Measurements from ENCODE around the gene CELF5.
"Not testable (repeated sequence)": the region's sequence is repeated elsewhere in the genome, so short reads cannot be mapped to it uniquely, and the experiment has no call there.

The CELF5 gene

GRCh38 chr19:3284759-3285646 lies 60.5 kb downstream of the CELF5 start:
- Histone ChIP-seq H3K36me3 (ENCODE audit: control insufficient read depth, insufficient read depth, low read length) (no peaks in the 10 kb centered on the region), H3K79me2 (no peaks in the 10 kb centered on the region), H3K27me3 (ENCODE audit: control insufficient read depth, insufficient read depth, low read length) (no peaks in the 10 kb centered on the region), H3K27ac (no peak overlapping the region), H3K9ac (no peak overlapping the region), H3K4me2 (ENCODE audit: low read length) (peak overlapping the region; percentile 74), H3K9me3 (ENCODE audit: control insufficient read depth, low read length) (no peaks in the 10 kb centered on the region), H2AFZ (peak overlapping the region; percentile 65), H3K4me1 (no peaks in the 10 kb centered on the region), H3K4me3 (ENCODE audit: low read depth, low read length) (peak overlapping the region; percentile 47)
- TF ChIP-seq CTCF (IDR thresholded peaks at IDR 0.05), result no peak

GRCh38 chr19:3285647-3286176 lies 61.3 kb downstream of the CELF5 start:
- no peak for TF ChIP-seq CTCF (IDR thresholded peaks at IDR 0.05)
- Histone ChIP-seq H2AFZ (peak overlapping the region; percentile 68), H3K4me2 (ENCODE audit: low read length) (peak overlapping the region; percentile 62), H3K4me1 (no peaks in the 10 kb centered on the region), H3K27ac (no peak overlapping the region), H3K27me3 (ENCODE audit: control insufficient read depth, insufficient read depth, low read length) (no peaks in the 10 kb centered on the region), H3K9ac (no peak overlapping the region), H3K4me3 (ENCODE audit: low read depth, low read length) (peak overlapping the region; percentile 52), H3K36me3 (ENCODE audit: control insufficient read depth, insufficient read depth, low read length) (no peaks in the 10 kb centered on the region), H3K79me2 (no peaks in the 10 kb centered on the region), H3K9me3 (ENCODE audit: control insufficient read depth, low read length) (no peaks in the 10 kb centered on the region)

DNA sequence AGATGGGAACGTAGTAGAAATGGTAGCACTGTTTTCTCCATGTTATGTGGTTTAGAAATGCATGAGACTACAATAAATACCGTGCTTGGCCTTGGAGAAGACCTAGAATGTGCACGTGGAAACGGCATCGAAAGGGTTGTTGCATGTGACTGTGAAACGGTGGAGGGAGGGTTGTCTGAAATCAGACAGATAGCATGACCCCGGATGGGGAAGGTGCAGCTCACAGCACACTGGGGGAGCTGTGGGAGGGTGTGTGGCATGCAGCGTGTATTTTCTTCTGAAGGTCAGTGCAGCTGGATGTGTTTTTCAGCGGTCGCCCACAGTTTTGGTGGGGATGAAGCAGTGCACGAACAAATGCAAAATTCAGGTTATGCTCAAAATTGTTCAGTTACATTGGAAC lies 63.4 kb downstream of the CELF5 start:
- H3K79me2 ChIP-seq, result no peaks in the 10 kb centered on the region
- H3K4me3 ChIP-seq (ENCODE audit: low read depth, low read length), result no peak overlapping the region
- no peaks in the 10 kb centered on the region for H3K36me3 ChIP-seq (ENCODE audit: control insufficient read depth, insufficient read depth, low read length)
- no peak overlapping the region for H3K27ac ChIP-seq
- no peak overlapping the region for H3K4me2 ChIP-seq (ENCODE audit: low read length)
- TF ChIP-seq CTCF (IDR thresholded peaks at IDR 0.05), result no peak
- no peak overlapping the region for H2AFZ ChIP-seq
- no peak overlapping the region for H3K9ac ChIP-seq
- H3K27me3 ChIP-seq (ENCODE audit: control insufficient read depth, insufficient read depth, low read length), result no peaks in the 10 kb centered on the region
- no peaks in the 10 kb centered on the region for H3K9me3 ChIP-seq (ENCODE audit: control insufficient read depth, low read length)
- no peaks in the 10 kb centered on the region for H3K4me1 ChIP-seq

DNA sequence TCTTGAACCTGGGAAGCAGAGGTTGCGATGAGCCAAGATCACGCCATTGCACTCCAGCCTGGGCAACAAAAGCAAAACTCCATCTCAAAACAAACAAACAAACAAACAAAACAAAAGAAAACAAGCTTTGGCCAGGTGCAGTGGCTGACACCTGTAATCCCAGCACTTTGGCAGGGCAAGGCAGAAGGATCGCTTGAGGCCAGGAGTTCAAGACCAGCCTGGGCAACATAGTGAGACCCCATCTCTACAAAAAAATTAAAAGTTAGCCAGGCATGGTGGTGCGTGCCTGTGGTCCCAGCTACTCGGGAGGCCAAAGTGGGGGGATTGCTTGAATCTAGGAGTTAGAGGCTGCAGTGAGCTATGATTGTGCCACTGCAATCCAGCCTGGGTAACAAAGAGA lies 64.0 kb downstream of the CELF5 start:
- H3K4me3 ChIP-seq (ENCODE audit: low read depth, low read length); H3K27ac ChIP-seq; H2AFZ ChIP-seq; H3K79me2 ChIP-seq; H3K4me2 ChIP-seq (ENCODE audit: low read length); H3K27me3 ChIP-seq (ENCODE audit: control insufficient read depth, insufficient read depth, low read length); H3K9ac ChIP-seq; H3K4me1 ChIP-seq; H3K9me3 ChIP-seq (ENCODE audit: control insufficient read depth, low read length); H3K36me3 ChIP-seq (ENCODE audit: control insufficient read depth, insufficient read depth, low read length): not testable (repeated sequence)

- peak overlapping the region; percentile 56 for H2AFZ ChIP-seq
Observed at GRCh38 chr19:3289971-3290569, 65.6 kb downstream of the CELF5 start.

DNA sequence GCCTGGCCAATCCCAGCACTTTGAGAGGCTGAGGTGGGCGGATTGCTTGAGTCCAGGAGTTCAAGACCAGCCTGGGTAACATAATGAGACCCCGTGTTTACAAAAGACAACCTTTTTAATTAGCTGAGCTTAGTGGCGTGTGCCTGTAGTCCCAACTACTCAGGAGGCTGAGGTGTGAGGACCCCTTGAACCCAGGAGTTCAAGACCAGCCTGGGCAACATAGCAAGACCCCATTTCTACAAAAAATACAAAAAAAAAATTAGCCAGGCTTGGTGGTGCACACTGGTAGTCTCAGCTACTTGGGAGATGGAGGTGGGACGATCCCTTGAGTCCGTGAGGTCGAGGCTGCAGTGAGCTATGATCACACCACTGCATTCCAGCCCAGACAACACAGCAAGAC lies 66.4 kb downstream of the CELF5 start:
- H2AFZ ChIP-seq; H3K9ac ChIP-seq; H3K4me2 ChIP-seq (ENCODE audit: low read length); H3K27me3 ChIP-seq (ENCODE audit: control insufficient read depth, insufficient read depth, low read length); H3K9me3 ChIP-seq (ENCODE audit: control insufficient read depth, low read length); H3K27ac ChIP-seq; H3K36me3 ChIP-seq (ENCODE audit: control insufficient read depth, insufficient read depth, low read length); H3K79me2 ChIP-seq; H3K4me1 ChIP-seq; H3K4me3 ChIP-seq (ENCODE audit: low read depth, low read length): not testable (repeated sequence)

More at GRCh38 chr19:3289971-3290569, 65.6 kb downstream of the CELF5 start:
- Histone ChIP-seq H3K4me3 (ENCODE audit: low read depth, low read length) (peak overlapping the region; percentile 46), H3K27ac (no peak overlapping the region), H3K79me2 (no peaks in the 10 kb centered on the region), H3K4me1 (no peaks in the 10 kb centered on the region), H3K4me2 (ENCODE audit: low read length) (peak overlapping the region; percentile 78), H3K36me3 (ENCODE audit: control insufficient read depth, insufficient read depth, low read length) (no peaks in the 10 kb centered on the region), H3K9me3 (ENCODE audit: control insufficient read depth, low read length) (no peaks in the 10 kb centered on the region), H3K27me3 (ENCODE audit: control insufficient read depth, insufficient read depth, low read length) (no peaks in the 10 kb centered on the region), H3K9ac (no peak overlapping the region)
- TF ChIP-seq CTCF (IDR thresholded peaks at IDR 0.05), result no peak
